Trophoblast cell (in vitro differentiated cells and primary cell): ENCODE measurements around the gene NFAM1.

Experiments
- DNase-seq, 2 donors: peaks; one replicate each; pipeline ENCODE4 v3.0.0-alpha.2; 2016
- H2AFZ ChIP-seq: 2 replicates; pipeline ENCODE4 v1.6.1; 2013; ENCODE audit warnings: low read length, moderate library complexity, mild to moderate bottlenecking; ENCODE audit not compliant: insufficient read depth, poor library complexity
- H2AK5ac ChIP-seq: 2 replicates; pipeline ENCODE4 v1.6.1; 2013; ENCODE audit warnings: mild to moderate bottlenecking, low read length
- H2BK120ac ChIP-seq: 2 replicates; pipeline ENCODE4 v1.6.1; 2013; ENCODE audit warnings: low read length, mild to moderate bottlenecking, moderate library complexity; ENCODE audit not compliant: insufficient read depth, poor library complexity
- H2BK12ac ChIP-seq: 2 replicates; pipeline ENCODE4 v1.6.1; 2013; ENCODE audit warnings: mild to moderate bottlenecking, low read length, moderate library complexity
- H2BK5ac ChIP-seq: 2 replicates; pipeline ENCODE4 v1.6.1; 2013; ENCODE audit warnings: low read length, low read depth, moderate library complexity, mild to moderate bottlenecking; ENCODE audit not compliant: poor library complexity
- H3K14ac ChIP-seq: 2 replicates; pipeline ENCODE4 v1.6.1; 2013; ENCODE audit warnings: mild to moderate bottlenecking, low read length
- H3K18ac ChIP-seq: 2 replicates; pipeline ENCODE4 v1.6.1; 2013; ENCODE audit warnings: mild to moderate bottlenecking, low read length
- H3K23ac ChIP-seq: 2 replicates; pipeline ENCODE4 v1.6.1; 2013; ENCODE audit warnings: low read length
- H3K27ac ChIP-seq: 2 replicates; pipeline ENCODE4 v1.5.1; 2013; ENCODE audit warnings: low read depth, mild to moderate bottlenecking, inconsistent platforms, low read length, moderate library complexity
- H3K27me3 ChIP-seq: 2 replicates; pipeline ENCODE4 v1.6.1; 2013; ENCODE audit warnings: inconsistent platforms, mild to moderate bottlenecking, low read length, moderate library complexity; ENCODE audit not compliant: insufficient read depth
- H3K36me3 ChIP-seq, 2 experiments: 1 replicate in 1 of 2; 2 replicates in 1 of 2; pipeline ENCODE4 v1.6.1; 2013; ENCODE audit warnings: low read length in 2 of 2, mild to moderate bottlenecking in 2 of 2, moderate library complexity in 1 of 2; ENCODE audit not compliant: insufficient read depth in 2 of 2, control insufficient read depth in 1 of 2
- H3K4ac ChIP-seq: 2 replicates; pipeline ENCODE4 v1.6.1; 2013; ENCODE audit warnings: low read depth, mild to moderate bottlenecking, low read length, moderate library complexity
- H3K4me1 ChIP-seq, 2 experiments: 1 replicate in 1 of 2; 2 replicates in 1 of 2; pipeline ENCODE4 v1.6.1; 2013; ENCODE audit warnings: low read length in 2 of 2, mild to moderate bottlenecking in 2 of 2, moderate library complexity in 1 of 2; ENCODE audit not compliant: insufficient read depth in 2 of 2, control insufficient read depth in 1 of 2
- H3K4me2 ChIP-seq: 2 replicates; pipeline ENCODE4 v1.6.1; 2013; ENCODE audit warnings: inconsistent platforms, mild to moderate bottlenecking, low read length, moderate library complexity
- H3K4me3 ChIP-seq: 2 replicates; pipeline ENCODE4 v1.5.1; 2013; ENCODE audit warnings: mild to moderate bottlenecking, low read depth, low read length, inconsistent platforms
- H3K79me1 ChIP-seq: one replicate; pipeline ENCODE4 v1.6.1; 2013; ENCODE audit warnings: low read length
- H3K79me2 ChIP-seq: 2 replicates; pipeline ENCODE4 v1.6.1; 2013; ENCODE audit warnings: low read length, mild to moderate bottlenecking; ENCODE audit not compliant: control insufficient read depth, insufficient read depth, poor library complexity
- H3K9ac ChIP-seq: 2 replicates; pipeline ENCODE4 v1.6.1; 2013; ENCODE audit warnings: mild to moderate bottlenecking, low read length
- H3K9me3 ChIP-seq: 2 replicates; pipeline ENCODE4 v1.6.1; 2013; ENCODE audit warnings: low read depth, mild to moderate bottlenecking, control low read depth, inconsistent platforms, low read length; ENCODE audit not compliant: insufficient read depth
- H4K12ac ChIP-seq: 2 replicates; pipeline ENCODE4 v1.6.1; 2013; ENCODE audit warnings: low read depth, mild to moderate bottlenecking, low read length, moderate library complexity
- H4K8ac ChIP-seq: 2 replicates; pipeline ENCODE4 v1.6.1; 2013; ENCODE audit warnings: low read depth, mild to moderate bottlenecking, low read length, moderate library complexity
- H4K91ac ChIP-seq: one replicate; pipeline ENCODE4 v1.6.1; 2013; ENCODE audit warnings: low read depth, mild to moderate bottlenecking, low read length, moderate library complexity
- WGBS: extraction: QIAGEN DNeasy Blood & Tissue Kit; methylation state at CpG from one replicate; pipeline ENCODE4 v1.1.7; 2013; ENCODE audit warnings: missing lambda C conversion rate; ENCODE audit not compliant: insufficient read length, insufficient coverage; ENCODE audit errors: extremely low coverage; 5-methylcytosine and 5-hydroxymethylcytosine counted together

Gene NFAM1

GRCh38 chr22:42340829-42341383 lies 91.3 kb downstream of the NFAM1 start:
- Histone ChIP-seq H3K27ac (no peak overlapping the region), H4K12ac (no peak overlapping the region), H4K91ac (no peak overlapping the region), H3K14ac (no peak overlapping the region), H3K18ac (no peak overlapping the region), H3K9me3 (no peaks in the 10 kb centered on the region), H2BK12ac (no peak overlapping the region), H2BK120ac (no peak overlapping the region), H2AK5ac (no peak overlapping the region), H3K9ac (no peak overlapping the region), H4K8ac (no peak overlapping the region), H2AFZ (no peak overlapping the region), H3K23ac (no peak overlapping the region), H3K4me2 (no peak overlapping the region), H3K4me3 (no peak overlapping the region), H3K4me1 (no peaks in the 10 kb centered on the region), H2BK5ac (no peak overlapping the region), H3K36me3 (no peaks in the 10 kb centered on the region), H3K27me3 (no peaks in the 10 kb centered on the region), H3K79me1 (no peaks in the 10 kb centered on the region), H3K79me2 (no peaks in the 10 kb centered on the region), H3K4ac (no peak overlapping the region)
- no CpG with 5 or more reads among the region's 26 CpGs for WGBS
- DNase-seq: no peak

- DNase-seq: no peak
These were observed 92.1 kb downstream of the NFAM1 start for GRCh38 chr22:42340150-42340549.

GRCh38 chr22:42338479-42338878 lies 93.7 kb downstream of the NFAM1 start:
- H3K4me3 ChIP-seq: no peak overlapping the region
- H3K27me3 ChIP-seq: no peaks in the 10 kb centered on the region
- H3K79me2 ChIP-seq: no peaks in the 10 kb centered on the region
- no peak overlapping the region for H2AK5ac ChIP-seq
- no peak overlapping the region for H3K14ac ChIP-seq
- no peaks in the 10 kb centered on the region for H3K4me1 ChIP-seq
- no peak overlapping the region for H2AFZ ChIP-seq
- DNase-seq: no peak
- no peak overlapping the region for H4K91ac ChIP-seq
- no peak overlapping the region for H3K4me2 ChIP-seq
- H3K23ac ChIP-seq: no peak overlapping the region
- no peak overlapping the region for H4K12ac ChIP-seq
- no peak overlapping the region for H3K18ac ChIP-seq
- H3K9me3 ChIP-seq: peaks cover 3% of the 10 kb centered on the region
- H3K36me3 ChIP-seq: no peaks in the 10 kb centered on the region
- H2BK120ac ChIP-seq: no peak overlapping the region
- no peak overlapping the region for H2BK12ac ChIP-seq
- H3K27ac ChIP-seq: no peak overlapping the region
- H4K8ac ChIP-seq: no peak overlapping the region
- no peaks in the 10 kb centered on the region for H3K79me1 ChIP-seq
- no CpG with 5 or more reads among the region's 21 CpGs for WGBS
- no peak overlapping the region for H3K4ac ChIP-seq
- H3K9ac ChIP-seq: no peak overlapping the region
- H2BK5ac ChIP-seq: no peak overlapping the region

More at GRCh38 chr22:42340150-42340549, 92.1 kb downstream of the NFAM1 start:
- H4K12ac ChIP-seq: no peak overlapping the region
- no peak overlapping the region for H4K8ac ChIP-seq
- H2AK5ac ChIP-seq: no peak overlapping the region
- H3K4me1 ChIP-seq: no peaks in the 10 kb centered on the region
- WGBS: no CpG with 5 or more reads among the region's 3 CpGs
- H3K18ac ChIP-seq: no peak overlapping the region
- no peak overlapping the region for H2BK5ac ChIP-seq
- no peak overlapping the region for H2BK120ac ChIP-seq
- H3K79me1 ChIP-seq: no peaks in the 10 kb centered on the region
- no peak overlapping the region for H3K14ac ChIP-seq
- H3K4ac ChIP-seq: no peak overlapping the region
- no peak overlapping the region for H4K91ac ChIP-seq
- no peak overlapping the region for H3K27ac ChIP-seq
- H3K27me3 ChIP-seq: no peaks in the 10 kb centered on the region
- H3K4me3 ChIP-seq: no peak overlapping the region
- no peak overlapping the region for H2BK12ac ChIP-seq
- H3K4me2 ChIP-seq: no peak overlapping the region
- no peak overlapping the region for H3K9ac ChIP-seq
- H3K79me2 ChIP-seq: no peaks in the 10 kb centered on the region
- H3K23ac ChIP-seq: no peak overlapping the region
- no peaks in the 10 kb centered on the region for H3K9me3 ChIP-seq
- H3K36me3 ChIP-seq: no peaks in the 10 kb centered on the region
- no peak overlapping the region for H2AFZ ChIP-seq

- Histone ChIP-seq H4K8ac (no peak overlapping the region), H3K14ac (no peak overlapping the region), H3K79me1 (no peaks in the 10 kb centered on the region), H3K79me2 (no peaks in the 10 kb centered on the region), H4K91ac (no peak overlapping the region), H3K4ac (no peak overlapping the region), H3K4me3 (no peak overlapping the region), H3K18ac (no peak overlapping the region), H3K4me2 (no peak overlapping the region), H4K12ac (no peak overlapping the region), H2BK5ac (no peak overlapping the region), H2BK120ac (no peak overlapping the region), H3K4me1 (no peaks in the 10 kb centered on the region), H3K27me3 (no peaks in the 10 kb centered on the region), H3K9me3 (peaks cover 3% of the 10 kb centered on the region), H2AK5ac (no peak overlapping the region), H3K27ac (no peak overlapping the region), H3K23ac (no peak overlapping the region), H2BK12ac (no peak overlapping the region), H3K9ac (no peak overlapping the region), H2AFZ (no peak overlapping the region), H3K36me3 (no peaks in the 10 kb centered on the region)
- DNase-seq: no peak
These were observed 94.8 kb downstream of the NFAM1 start for GRCh38 chr22:42337356-42337755.
